NCI-H2196 treated with DMSO at 0.1 percent for 48 hours (cell line): Measurements from ENCODE around the gene CCDC88C.

Experiments
- DNase-seq: peaks from one replicate; lab custom pipeline; 2025; ENCODE audit not compliant: unreplicated experiment; lab: John Stamatoyannopoulos, UW

Gene CCDC88C

DNA sequence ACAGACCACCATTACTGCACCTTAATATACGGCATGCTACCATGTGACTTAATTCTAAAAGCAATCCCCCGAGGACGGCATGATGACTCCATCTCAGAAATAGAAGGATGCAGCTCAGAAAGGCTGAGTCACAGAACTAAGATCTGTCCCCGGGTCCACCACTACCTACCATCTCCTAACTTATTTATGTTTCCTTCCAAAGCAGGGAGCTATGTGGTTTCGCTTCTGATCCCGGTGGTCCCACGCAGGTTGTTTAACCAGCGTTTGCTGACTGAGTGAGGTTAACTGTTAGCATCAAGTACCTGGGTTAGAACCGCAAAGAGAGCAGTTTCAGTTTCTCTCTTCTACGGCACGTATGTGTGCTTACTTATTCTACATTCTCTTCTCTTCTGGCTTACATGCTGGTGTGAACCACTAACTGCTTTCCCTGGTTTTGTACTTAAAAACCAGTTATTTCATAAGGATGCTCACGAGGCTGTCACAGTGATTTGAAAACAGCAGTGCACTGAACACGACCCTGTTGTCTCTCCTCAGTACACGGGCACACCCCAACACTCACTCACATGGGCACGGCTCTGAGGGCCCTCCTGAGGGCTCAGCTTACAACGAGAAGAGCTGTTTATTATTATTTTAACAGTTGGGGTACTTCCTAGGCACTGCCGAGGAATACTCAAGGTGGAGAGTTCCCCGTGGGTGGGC, 66.7 kb downstream of the CCDC88C start:
- DNase-seq: no peak

- DNase-seq: no peak
These were observed 67.2 kb downstream of the CCDC88C start for GRCh38 chr14:91350483-91350812.

- no peak for DNase-seq
These were observed 68.0 kb downstream of the CCDC88C start for GRCh38 chr14:91349481-91350074.

GRCh38 chr14:91348845-91349465, 68.7 kb downstream of the CCDC88C start:
- no peak for DNase-seq

- no peak for DNase-seq
These were observed 70.8 kb downstream of the CCDC88C start for GRCh38 chr14:91346838-91347173.

DNA sequence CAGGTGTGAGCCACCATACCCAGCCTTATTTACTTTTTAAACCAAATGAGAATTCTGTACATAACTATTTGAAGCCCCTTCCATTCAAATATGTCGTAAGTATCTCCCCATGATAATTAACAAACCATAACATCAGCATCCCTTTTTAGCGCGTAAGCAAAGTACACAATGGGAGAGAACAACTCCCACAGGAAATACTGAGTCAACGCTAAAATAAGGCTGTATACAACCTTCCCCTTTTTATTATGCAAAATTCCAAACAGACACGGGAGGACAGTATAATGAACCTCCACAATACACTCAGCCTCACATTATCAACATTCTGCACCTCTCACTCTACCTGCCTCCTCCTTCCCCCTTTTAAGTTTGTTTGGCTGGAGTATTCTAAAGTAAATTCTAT, 73.5 kb downstream of the CCDC88C start:
- no peak for DNase-seq

DNA sequence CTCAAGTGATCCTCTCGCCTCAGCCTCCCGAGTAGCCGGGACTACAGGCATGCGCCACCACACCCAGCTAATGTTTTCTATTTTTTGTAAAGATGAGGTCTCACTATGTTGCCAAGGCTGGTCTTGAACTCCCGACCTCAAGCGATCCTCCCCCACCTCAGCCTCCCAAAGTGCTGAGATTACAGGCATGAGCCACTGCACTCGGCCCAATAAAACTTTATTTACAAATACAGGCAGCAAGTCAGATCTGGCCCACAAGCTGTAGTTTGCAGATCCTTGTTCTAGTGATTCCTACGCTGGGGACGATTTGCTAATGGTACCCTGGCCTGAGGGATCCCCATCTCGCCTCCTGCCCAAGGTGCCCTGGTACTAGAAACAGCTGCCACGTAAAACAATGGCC, 74.6 kb downstream of the CCDC88C start:
- DNase-seq: no peak

- no peak for DNase-seq
These were observed 75.3 kb downstream of the CCDC88C start for GRCh38 chr14:91342206-91342760.

DNA sequence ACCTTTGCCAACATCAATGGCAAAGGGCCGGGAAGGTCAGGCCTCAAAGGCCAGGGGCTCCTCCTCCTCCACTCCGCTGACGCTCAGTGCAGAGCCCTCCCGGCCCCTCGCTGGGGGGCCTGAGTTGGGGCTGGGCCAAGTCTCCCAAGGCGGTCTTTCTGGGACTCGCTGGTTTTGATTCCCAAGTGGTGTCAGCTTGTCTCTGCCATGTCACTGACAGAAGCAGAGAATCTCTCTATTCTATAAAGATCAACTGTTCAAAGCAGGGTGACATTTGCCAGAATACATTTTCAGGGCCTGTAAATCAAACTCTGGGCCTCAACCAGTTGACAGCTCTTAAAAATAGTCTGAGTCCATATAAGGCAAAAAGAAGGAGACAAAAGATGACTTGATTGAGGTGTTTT, 75.9 kb downstream of the CCDC88C start:
- DNase-seq: no peak

DNA sequence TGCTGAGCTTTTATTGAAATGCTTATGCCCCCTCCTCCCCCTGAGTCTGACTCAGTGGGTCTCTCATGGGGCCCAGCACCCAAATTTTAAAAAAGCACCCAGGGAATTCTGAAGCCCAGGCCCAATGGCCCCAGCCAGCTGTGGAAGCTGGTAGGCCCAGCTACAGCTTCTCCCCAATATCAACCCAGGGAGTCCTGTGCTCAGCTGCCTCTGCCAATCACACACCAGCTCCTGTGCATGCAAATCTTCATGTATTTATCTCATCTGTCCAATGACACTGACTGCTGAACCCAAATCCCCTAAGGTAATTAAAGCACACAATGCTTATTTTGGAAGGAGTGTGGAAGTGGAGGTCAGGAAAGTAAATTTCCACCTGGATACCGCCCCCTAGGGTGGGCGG, 76.3 kb downstream of the CCDC88C start:
- DNase-seq: no peak

- DNase-seq: no peak
These were observed 77.8 kb downstream of the CCDC88C start for GRCh38 chr14:91339671-91340369.

GRCh38 chr14:91339076-91339475, 78.5 kb downstream of the CCDC88C start:
- DNase-seq: no peak

DNA sequence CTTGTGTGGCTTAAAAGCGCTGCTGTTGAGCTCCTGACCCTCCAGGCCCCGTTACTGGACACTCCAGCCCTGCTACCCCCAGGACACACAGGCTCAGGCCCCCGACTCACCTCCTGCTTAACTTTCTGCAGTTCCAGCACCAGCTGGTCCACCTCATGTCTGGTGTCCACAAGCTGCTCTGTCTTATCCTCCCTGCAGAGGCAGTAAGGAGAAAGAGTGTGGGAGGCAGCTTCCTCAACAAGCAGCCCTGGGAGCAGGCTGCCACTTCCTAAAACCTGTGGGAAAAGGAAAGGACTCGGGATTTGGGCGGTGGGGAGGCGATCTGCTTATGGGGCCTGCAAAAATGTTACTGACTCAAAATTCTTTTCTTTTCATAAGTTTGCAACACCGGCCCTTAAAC, 79.2 kb downstream of the CCDC88C start:
- DNase-seq: no peak

- no peak for DNase-seq
These were observed 79.8 kb downstream of the CCDC88C start for GRCh38 chr14:91337699-91338335.

DNA sequence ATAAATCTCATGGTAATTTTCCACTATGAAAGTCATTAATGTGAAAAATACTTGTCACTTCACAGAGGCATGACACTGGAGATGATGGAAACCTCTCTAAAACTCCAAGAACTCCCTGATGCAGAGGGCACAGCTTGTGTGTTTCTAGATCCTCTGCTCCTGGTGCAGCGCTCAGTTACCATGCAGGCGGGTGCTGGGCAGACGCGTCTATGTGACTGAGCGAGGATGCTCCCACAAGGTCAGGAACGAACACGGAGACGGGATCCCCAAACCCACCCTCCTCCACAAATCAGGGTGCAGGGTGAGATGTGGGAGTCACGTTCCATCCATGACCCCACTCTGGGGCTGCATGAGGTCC, 81.5 kb downstream of the CCDC88C start:
- DNase-seq: no peak

DNA sequence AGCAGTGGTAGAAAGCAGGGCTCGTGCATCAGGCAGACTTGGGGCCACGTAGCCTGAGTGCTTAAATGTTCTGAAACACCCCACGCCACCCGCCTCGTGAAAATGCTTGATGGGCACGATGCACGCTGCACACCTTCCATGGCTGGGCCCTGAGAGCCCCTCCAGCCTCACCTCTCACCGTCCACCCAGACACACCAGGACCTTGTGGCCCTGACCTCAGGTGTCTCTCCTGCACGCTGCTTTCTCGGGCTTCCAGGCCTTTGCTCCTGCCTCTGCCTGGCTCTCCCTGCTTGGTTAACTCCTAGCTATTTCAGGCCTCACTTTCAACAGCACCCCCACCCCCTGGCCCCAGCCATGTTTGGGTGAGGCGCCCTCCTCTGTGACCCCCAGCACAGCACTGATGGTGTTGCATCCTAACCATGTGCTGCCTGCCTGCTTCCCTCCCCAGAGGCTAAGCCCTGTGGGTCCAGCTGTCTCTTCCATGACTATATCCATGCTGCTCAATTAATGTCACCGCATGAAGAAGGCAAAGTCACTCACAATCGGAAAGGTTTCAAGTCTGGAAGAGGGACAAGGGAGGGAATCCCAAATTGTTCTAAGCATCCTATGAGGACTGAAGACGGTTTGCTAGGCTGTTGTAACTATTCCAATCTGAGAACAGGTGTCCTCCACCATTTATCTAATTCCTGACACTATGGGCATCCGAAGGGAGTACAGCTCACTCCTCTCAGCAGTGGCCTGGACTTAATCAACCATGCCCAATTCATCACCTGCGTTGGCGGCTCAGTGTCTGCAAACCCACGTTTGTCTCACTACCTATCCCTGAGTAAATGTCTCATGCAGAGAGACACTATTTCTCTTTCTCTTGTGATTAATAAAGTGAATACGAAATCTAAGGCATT, 82.2 kb downstream of the CCDC88C start:
- no peak for DNase-seq

GRCh38 chr14:91333650-91334039, 84.0 kb downstream of the CCDC88C start:
- DNase-seq: no peak

DNA sequence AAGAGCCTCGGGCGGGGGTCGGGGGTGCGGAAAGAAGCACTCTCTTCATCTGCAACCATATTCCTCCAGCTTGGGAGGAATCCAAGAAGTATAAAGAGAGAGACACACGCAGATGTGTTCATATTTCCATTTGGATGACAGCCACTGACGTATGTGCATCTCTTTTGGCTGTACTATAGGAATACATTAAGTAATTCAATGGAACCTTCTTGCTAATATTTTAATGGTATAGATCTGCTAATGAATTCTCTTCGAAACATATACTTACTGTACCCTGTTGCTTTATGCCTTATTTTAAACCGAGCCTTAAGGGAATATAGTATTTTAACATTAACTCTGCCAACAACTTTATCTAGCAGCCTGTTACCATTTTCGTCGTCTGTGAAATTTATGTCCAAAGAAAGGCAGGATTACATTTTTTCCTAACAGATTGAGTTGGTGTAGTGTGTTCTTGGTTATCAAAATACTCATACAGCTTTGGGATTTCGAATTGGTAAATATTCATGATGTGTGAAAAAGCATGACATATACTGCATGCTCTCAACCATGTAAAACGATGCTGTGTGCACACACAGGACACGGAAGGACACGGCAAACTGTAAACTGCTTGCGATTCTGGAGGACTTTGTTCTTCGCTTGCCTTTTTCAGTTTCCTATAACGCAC, 84.5 kb downstream of the CCDC88C start:
- DNase-seq: no peak

- DNase-seq: no peak
These were observed 85.2 kb downstream of the CCDC88C start for GRCh38 chr14:91332171-91332985.
